ENCODE data around the gene HDAC4. TPM values are rescaled to one million over a fixed set of nuclear protein-coding genes. Genes with fewer than 3 reads are reported as not detected.

The HDAC4 gene
- polyA plus RNA-seq, 1 experiment: 4.4 TPM

DNA sequence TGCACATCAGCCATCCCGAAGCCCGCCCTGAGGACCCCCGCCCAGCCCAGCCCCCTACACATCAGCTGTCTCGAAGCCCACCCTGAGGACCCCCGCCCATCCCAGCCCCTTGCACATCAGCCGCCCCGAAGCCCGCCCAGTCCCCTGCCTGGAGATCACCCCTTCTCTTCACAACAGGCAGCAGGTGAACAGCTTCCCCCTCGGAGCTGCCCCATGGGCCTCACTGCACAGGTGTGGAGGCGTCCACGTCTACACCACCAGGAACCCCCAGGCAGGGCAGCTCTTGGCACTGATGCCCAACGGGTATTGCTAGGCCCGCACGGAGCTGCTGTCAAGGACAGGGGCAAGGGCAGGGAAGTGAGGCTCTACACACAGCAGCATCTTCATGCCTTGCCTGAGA, 137.6 kb downstream of the HDAC4 start:
- POLR2A ChIA-PET: no interaction called here
- Histone ChIP-seq H3K27me3 (ENCODE audit: control insufficient read depth, insufficient read depth, low read length) (no peaks in the 10 kb centered on the region), H3K4me3 (ENCODE audit: low read depth, low read length) (no peak overlapping the region), H3K36me3 (ENCODE audit: control insufficient read depth, insufficient read depth, low read length) (no peaks in the 10 kb centered on the region)
- TF ChIP-seq, protein P1, sequence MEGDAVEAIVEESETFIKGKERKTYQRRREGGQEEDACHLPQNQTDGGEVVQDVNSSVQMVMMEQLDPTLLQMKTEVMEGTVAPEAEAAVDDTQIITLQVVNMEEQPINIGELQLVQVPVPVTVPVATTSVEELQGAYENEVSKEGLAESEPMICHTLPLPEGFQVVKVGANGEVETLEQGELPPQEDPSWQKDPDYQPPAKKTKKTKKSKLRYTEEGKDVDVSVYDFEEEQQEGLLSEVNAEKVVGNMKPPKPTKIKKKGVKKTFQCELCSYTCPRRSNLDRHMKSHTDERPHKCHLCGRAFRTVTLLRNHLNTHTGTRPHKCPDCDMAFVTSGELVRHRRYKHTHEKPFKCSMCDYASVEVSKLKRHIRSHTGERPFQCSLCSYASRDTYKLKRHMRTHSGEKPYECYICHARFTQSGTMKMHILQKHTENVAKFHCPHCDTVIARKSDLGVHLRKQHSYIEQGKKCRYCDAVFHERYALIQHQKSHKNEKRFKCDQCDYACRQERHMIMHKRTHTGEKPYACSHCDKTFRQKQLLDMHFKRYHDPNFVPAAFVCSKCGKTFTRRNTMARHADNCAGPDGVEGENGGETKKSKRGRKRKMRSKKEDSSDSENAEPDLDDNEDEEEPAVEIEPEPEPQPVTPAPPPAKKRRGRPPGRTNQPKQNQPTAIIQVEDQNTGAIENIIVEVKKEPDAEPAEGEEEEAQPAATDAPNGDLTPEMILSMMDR (IDR thresholded peaks at IDR 0.05; ENCODE audit: insufficient read depth, low read depth, low read length): no peak
- DNase-seq (ENCODE audit: low read depth): no peak
- CTCF ChIA-PET: interaction anchor here (0.6 to 0.7 kb wide), 3 partner anchors 9 to 759 kb away, joined by 3 read pairs; no protein-coding TSS in a partner anchor

DNA sequence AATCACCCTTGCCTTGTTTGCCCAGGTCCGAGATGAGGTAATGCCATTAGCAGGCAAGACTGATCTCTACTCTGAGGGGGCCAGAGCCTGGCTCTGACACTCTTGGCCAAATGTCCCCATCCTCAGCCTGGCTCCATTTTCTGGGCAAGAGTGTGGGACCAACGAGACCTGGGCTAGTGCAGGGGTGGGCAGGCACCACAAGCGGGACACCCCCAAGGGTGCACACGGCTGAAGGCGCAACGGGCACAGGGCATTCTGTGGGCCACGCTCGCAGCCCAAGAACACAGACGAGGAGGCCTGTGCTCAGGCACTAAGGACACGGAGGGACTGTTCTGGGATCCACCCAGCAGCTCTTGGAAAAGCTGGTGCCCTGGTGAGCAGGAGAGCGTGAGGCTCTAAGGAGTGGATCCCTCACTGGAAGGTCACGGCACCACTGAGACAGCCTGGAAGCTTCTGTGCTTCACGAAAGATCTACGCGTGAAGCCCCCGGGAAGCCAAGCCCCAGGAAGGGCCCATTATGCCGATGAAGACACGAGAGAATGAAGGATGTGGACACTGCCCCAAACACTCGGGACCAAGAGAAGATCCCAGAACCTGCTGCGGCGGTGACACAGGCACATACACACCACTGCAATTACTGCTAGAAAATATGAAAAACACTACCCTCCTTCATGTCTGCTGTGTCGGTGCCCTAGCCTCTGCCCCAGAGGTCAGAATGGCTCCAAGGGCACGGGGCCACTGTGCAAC, 138.2 kb downstream of the HDAC4 start:
- TF ChIP-seq, protein P1 (IDR thresholded peaks at IDR 0.05; ENCODE audit: insufficient read depth, low read depth, low read length): no peak
- Histone ChIP-seq H3K27me3 (ENCODE audit: control insufficient read depth, insufficient read depth, low read length) (no peaks in the 10 kb centered on the region), H3K4me3 (ENCODE audit: low read depth, low read length) (no peak overlapping the region), H3K36me3 (ENCODE audit: control insufficient read depth, insufficient read depth, low read length) (no peaks in the 10 kb centered on the region)
- ChIA-PET POLR2A (no interaction called here), CTCF (interaction anchor here (0.6 kb wide), 1 partner anchor 9 kb away, joined by 3 read pairs; no protein-coding TSS in a partner anchor)
- DNase-seq (ENCODE audit: low read depth): no peak

DNA sequence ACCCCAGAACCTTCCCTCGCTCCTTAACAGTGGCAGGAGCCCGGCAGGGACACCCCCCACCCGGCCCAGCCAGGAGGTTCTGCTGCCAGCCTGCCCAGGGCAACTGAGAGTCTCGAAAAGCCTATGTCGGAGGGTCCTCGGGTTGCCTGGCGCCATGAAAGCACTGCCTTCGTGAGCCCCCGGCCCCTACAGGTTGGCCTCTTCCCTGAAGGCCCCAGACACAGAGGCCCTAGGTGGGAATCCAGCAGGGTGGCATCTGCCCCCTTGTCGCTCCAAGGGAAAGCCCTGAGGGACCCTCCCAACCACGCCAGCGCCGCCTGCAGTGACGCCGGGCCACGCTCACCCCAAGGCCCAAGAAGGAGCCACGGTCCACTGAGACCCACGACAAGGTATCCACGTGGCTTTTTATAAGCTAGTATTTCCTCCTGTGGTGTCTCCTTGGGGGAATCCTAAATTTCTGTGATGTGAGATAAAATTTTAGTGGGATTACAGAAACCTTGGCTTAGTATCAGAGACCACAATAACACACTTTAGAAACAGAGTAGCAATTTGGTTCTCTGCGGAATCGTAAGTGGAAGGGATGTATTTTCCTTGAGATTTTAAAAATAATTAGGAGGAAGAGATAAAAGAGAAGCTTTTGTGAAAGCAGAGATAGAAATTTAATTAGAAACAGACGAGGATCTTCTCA, 138.9 kb downstream of the HDAC4 start:
- TF ChIP-seq, protein P1 (IDR thresholded peaks at IDR 0.05; ENCODE audit: insufficient read depth, low read depth, low read length): no peak
- ChIA-PET CTCF (no interaction called here), POLR2A (no interaction called here)
- H3K4me3 ChIP-seq (ENCODE audit: low read depth, low read length): no peak overlapping the region
- no peak for DNase-seq (ENCODE audit: low read depth)
- H3K27me3 ChIP-seq (ENCODE audit: control insufficient read depth, insufficient read depth, low read length): no peaks in the 10 kb centered on the region
- H3K36me3 ChIP-seq (ENCODE audit: control insufficient read depth, insufficient read depth, low read length): no peaks in the 10 kb centered on the region

DNA sequence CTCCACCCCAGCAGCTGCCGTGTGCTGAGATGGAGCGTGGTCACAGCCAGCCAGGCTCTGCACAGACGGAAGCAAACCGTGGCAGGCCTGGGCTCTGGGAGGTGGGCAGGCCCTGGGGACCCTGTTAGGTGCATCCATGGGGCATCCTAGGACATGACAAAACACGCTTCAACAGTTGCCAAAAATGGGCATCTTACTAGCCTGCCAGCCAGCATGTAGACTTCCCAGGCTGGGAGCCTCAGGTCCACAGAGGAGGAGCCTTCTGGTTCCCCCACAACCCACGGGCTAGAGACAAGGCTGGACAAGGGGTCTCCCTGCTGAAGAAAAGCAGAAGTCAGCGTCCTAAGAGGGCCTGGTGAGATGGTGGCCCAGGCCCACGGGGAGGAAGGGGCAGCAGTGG, 139.5 kb downstream of the HDAC4 start:
- TF ChIP-seq, protein P1 (IDR thresholded peaks at IDR 0.05; ENCODE audit: insufficient read depth, low read depth, low read length): no peak
- no peak for DNase-seq (ENCODE audit: low read depth)
- POLR2A ChIA-PET: no interaction called here
- H3K4me3 ChIP-seq (ENCODE audit: low read depth, low read length): no peak overlapping the region
- CTCF ChIA-PET: no interaction called here
- H3K27me3 ChIP-seq (ENCODE audit: control insufficient read depth, insufficient read depth, low read length): no peaks in the 10 kb centered on the region
- H3K36me3 ChIP-seq (ENCODE audit: control insufficient read depth, insufficient read depth, low read length): no peaks in the 10 kb centered on the region

DNA sequence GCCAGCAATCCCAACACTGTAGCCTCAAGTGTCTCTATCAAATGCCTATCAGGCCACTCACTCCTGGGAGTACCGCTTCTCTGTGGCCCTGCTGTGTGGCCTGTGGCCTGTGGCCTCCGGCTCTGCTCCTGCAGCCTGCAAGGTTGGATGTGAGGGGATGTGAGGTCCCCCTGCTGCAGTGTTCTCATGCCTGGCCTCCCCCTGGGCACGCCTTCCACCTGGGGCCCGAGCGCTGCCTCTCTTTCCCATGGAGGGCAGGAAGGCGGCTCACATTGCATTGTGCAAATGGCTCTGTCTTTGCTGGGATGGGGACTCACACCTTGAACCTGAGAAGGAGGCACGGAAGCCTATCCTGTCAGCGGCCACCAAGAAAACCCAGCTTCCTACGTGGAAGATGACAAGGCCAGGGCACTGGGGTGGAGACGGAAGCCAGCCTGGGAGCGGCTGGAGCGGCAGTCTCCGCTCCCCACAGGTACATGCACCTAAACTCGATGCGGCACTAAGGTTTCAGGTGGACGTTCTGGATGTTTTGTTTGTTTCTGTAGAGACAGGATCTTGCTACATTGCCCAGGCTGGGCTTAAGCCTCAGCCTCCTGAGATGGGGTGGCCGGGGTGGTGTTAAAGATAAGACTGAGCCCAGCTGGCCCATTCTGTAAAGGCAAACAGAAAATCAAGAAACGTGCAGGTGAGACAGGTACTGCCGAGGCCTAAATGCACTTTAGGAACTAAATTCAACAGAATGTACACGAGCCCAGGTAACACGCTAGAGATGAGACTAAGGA, 140.1 kb downstream of the HDAC4 start:
- no peak for DNase-seq (ENCODE audit: low read depth)
- CTCF ChIA-PET: no interaction called here
- H3K4me3 ChIP-seq (ENCODE audit: low read depth, low read length): no peak overlapping the region
- H3K27me3 ChIP-seq (ENCODE audit: control insufficient read depth, insufficient read depth, low read length): no peaks in the 10 kb centered on the region
- TF ChIP-seq, protein P1 (IDR thresholded peaks at IDR 0.05; ENCODE audit: insufficient read depth, low read depth, low read length): no peak
- no peaks in the 10 kb centered on the region for H3K36me3 ChIP-seq (ENCODE audit: control insufficient read depth, insufficient read depth, low read length)
- POLR2A ChIA-PET: no interaction called here
